Activated T-cell treated with anti-CD3 and anti-CD28 coated beads, Interleukin-2, amount 50 U/mL, for 24 hours (primary cell): Measurements from ENCODE around the gene SLC1A5.
"Not testable (repeated sequence)": the region's sequence is repeated elsewhere in the genome, so short reads cannot be mapped to it uniquely, and the experiment has no call there.

ENCODE experiments used
- DNase-seq: peaks from one replicate; pipeline ENCODE4 v3.0.0-alpha.2; 2020
- H3K27ac Mint-ChIP-seq: 2 replicates; pipeline ENCODE4 v1.8.0; 2020; ENCODE audit warnings: mild to moderate bottlenecking, mixed read lengths
- H3K27me3 Mint-ChIP-seq: 2 replicates; pipeline ENCODE4 v1.8.0; 2020; ENCODE audit warnings: mixed read lengths
- H3K36me3 Mint-ChIP-seq: 2 replicates; pipeline ENCODE4 v1.8.0; 2020; ENCODE audit warnings: low read depth, mixed read lengths
- H3K4me1 Mint-ChIP-seq: 2 replicates; pipeline ENCODE4 v1.8.0; 2020; ENCODE audit warnings: low read depth, mixed read lengths
- H3K4me3 Mint-ChIP-seq: 2 replicates; pipeline ENCODE4 v1.8.0; 2020; ENCODE audit warnings: mild to moderate bottlenecking, moderate library complexity, mixed read lengths
- H3K9me3 Mint-ChIP-seq: 2 replicates; pipeline ENCODE4 v1.8.0; 2020; ENCODE audit warnings: mixed read lengths

Gene SLC1A5

DNA sequence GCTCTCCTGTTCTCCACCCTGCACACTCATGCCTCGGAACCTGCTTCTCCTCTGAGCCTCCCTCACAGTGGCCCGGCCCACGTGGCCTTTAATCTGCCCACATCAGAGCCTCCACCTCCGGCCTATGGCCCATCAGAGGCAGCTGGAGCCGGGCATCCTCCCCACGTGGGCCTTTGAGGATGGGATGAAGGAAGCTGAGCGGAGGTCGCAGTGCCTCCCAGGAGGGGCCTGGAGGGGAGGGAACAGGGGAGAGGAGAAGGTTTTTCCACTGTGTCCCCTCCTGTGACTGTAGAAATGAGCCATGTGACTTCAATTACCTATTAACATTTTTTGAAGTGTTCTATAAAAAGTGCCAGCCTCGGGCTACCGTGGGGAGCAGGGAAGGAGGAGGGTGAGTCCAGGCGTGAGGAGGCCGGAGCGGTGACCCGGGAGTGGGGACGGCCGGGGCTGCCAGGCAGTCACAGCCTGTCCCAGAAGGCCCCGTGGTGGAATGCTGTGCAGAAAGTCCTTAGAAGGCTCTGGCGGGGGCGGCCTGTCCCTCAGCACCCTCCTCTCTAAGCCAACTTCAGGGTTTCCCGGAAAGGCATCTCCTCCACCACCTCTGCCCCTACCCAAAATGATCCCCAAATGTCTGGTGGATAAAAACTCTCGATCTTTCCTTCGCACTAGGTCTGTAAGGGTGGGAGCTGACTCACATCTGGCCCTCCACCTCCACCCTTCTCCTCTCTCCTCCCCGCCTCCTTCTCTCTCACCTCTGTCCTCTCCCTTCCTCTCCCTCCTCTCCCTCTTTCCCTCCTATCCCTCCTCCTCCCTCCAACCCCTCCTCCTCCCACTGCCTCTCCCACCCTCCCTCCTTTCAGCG lies 24.8 kb upstream of the SLC1A5 start:
- no peak overlapping the region for H3K4me3 Mint-ChIP-seq
- H3K27ac Mint-ChIP-seq: no peak overlapping the region
- H3K4me1 Mint-ChIP-seq: no peaks in the 10 kb centered on the region
- no peaks in the 10 kb centered on the region for H3K27me3 Mint-ChIP-seq
- H3K9me3 Mint-ChIP-seq: no peaks in the 10 kb centered on the region
- no peaks in the 10 kb centered on the region for H3K36me3 Mint-ChIP-seq
- no peak for DNase-seq

DNA sequence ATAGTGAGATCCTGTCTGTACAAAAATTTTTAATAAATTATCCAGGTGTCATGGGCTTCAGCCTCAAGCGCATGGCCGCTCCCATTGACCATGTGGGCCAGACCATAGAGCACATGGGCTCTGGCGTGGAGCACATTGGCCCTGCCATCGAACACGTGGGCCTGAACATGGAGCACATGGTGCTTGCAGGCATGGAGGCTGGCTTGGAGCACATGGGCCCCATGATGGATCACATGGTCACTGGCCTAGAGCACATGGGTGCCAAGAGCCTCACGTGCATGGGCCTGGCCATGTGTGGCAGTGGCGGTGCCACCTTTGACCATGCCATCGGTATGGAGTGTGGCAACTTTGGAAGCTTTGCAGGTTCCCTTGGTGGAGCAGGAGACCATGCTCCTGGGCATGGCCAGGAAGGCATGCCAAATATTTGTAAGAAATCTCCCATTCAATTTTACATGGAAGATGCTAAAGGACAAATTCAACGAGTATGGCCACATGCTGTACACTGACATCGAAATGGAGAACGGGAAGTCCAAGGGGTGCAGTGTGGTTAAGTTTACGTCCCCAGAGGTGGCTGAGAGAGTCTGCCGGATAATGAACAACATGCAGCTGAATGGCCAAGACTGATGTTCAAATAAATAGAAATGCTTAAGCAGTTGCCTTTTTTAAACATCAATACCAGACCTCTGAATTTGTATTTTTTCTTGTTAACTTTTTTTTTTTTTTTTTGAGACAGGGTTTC lies 21.3 kb upstream of the SLC1A5 start:
- Mint-ChIP-seq H3K36me3 (no peaks in the 10 kb centered on the region), H3K4me3 (no peak overlapping the region), H3K9me3 (no peaks in the 10 kb centered on the region), H3K4me1 (no peaks in the 10 kb centered on the region), H3K27ac (no peak overlapping the region), H3K27me3 (no peaks in the 10 kb centered on the region)
- DNase-seq: no peak

DNA sequence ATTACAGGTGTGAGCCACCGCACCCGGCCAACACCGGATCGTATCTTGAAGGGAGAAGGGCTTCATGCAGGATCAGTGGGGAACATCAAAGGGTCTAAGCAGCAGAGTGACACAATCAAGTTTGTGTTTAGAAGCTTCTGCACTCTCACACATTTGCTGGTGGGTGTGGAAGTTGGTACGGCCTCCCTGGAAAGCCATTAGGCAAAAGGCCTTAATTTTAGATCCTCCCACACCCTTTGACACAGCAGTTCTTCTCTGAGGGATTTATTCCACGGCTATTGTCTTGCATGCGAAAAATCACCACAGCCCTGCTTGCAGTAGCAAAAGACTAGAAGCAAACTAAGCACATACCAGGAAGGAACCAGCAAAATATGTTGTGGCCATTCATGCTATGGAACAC lies 18.3 kb upstream of the SLC1A5 start:
- no peaks in the 10 kb centered on the region for H3K27me3 Mint-ChIP-seq
- H3K4me3 Mint-ChIP-seq: no peak overlapping the region
- DNase-seq: no peak
- H3K27ac Mint-ChIP-seq: no peak overlapping the region
- no peaks in the 10 kb centered on the region for H3K4me1 Mint-ChIP-seq
- no peaks in the 10 kb centered on the region for H3K9me3 Mint-ChIP-seq
- no peaks in the 10 kb centered on the region for H3K36me3 Mint-ChIP-seq

DNA sequence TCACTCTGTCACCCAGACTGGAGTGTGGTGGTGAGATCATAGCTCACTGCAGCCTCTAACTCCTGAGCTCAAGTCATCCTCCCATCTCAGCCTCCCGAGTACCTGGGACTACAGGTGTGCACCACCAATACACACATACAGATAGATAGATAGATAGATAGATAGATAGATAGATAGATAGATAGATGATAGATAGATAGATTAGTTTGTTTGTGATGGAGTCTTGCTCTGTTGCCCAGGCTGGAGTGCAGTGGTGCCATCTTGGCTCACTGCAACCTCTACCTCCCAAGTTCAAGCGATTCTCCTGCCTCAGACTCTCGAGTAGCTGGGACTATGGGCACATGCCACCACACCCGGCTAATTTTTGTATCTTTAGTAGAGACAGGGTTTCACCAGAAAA lies 16.0 kb upstream of the SLC1A5 start:
- not testable (repeated sequence) for H3K9me3 Mint-ChIP-seq, H3K27ac Mint-ChIP-seq, H3K4me1 Mint-ChIP-seq, H3K36me3 Mint-ChIP-seq, H3K27me3 Mint-ChIP-seq, DNase-seq, H3K4me3 Mint-ChIP-seq

DNA sequence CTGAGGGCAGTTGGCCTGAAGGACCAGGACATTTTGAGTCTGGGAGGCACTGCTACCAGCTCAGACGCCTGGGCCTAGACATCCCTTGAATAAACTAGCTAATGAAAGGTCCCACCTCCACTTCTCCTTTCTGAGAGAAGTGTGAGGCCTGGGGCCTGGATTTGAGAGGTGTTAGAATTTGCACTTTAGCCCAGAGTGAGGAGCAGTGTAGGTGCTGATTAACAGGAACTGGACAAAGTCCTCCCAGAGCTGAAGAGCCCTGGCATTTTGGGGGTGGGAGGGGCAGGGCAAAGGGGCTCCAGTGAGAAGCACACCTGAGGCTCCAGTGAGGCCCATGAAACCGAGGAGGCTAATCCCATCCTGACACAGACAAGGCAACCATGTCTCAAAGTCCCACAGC lies 15.2 kb upstream of the SLC1A5 start:
- Mint-ChIP-seq H3K9me3 (no peaks in the 10 kb centered on the region), H3K4me1 (no peaks in the 10 kb centered on the region), H3K4me3 (no peak overlapping the region), H3K27ac (no peak overlapping the region), H3K27me3 (no peaks in the 10 kb centered on the region), H3K36me3 (no peaks in the 10 kb centered on the region)
- no peak for DNase-seq

DNA sequence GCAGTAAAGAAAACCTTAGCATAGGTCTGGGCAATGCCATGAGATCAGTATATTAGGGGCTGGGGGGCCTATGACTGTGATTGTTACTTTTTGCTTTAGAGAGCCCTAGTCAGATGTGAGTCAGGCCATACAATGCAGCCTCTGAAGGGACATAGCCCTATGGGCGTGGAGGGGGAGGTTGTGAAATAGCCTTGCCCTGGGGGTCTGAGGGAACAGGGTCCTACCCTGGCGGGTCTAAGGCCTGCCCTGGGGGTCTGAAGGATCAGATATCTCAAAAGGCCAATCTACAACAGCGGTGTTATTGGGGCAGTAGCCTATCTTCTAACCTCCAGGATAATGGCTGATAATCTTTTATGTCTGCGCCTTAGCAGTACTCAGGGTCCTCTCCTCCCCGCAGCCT lies 13.8 kb upstream of the SLC1A5 start:
- DNase-seq: no peak
- Mint-ChIP-seq H3K9me3 (no peaks in the 10 kb centered on the region), H3K27ac (no peak overlapping the region), H3K4me1 (no peaks in the 10 kb centered on the region), H3K4me3 (no peak overlapping the region), H3K36me3 (no peaks in the 10 kb centered on the region), H3K27me3 (no peaks in the 10 kb centered on the region)

DNA sequence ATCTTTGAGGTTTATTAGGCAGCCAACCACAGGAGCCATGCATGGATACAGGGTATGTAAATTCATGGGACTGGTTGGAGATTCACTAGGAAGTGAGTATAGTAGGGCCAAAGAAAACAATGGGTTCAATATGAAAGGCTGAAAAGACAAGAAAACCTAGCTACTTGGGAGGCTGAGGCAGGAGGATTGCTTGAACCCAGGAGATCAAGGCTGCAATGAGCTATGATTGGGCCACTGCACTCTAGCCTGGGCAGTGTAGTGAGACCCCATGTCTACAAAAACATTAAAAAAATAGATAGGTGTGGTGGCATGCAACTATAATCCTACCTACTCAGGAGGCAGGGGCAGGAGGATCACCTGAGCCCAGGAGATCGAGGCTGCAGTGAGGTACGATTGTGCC lies 10.3 kb upstream of the SLC1A5 start:
- no peak for DNase-seq
- Mint-ChIP-seq H3K4me3 (no peak overlapping the region), H3K27ac (no peak overlapping the region), H3K36me3 (no peaks in the 10 kb centered on the region), H3K27me3 (no peaks in the 10 kb centered on the region), H3K4me1 (no peaks in the 10 kb centered on the region), H3K9me3 (no peaks in the 10 kb centered on the region)

DNA sequence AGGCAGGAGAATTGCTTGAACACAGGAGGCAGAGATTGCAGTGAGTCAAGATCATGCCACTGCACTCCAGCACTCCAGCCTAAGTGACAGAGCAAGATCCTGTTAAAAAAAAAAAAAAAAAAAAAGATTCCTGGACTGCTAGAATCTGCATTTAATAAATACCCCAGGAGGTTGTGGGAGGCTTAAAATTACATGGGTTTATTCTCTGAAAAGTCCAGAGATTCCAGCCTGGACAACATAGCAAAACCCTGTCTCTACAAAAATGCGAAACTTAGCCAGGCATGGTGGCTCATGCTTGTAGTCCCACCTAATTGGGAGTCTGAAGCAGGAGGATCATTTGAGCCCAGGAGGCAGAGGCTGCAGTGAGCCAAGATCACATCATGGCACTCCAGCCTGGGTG lies 9.5 kb upstream of the SLC1A5 start:
- Mint-ChIP-seq H3K27ac (no peak overlapping the region), H3K36me3 (no peaks in the 10 kb centered on the region), H3K4me3 (no peak overlapping the region), H3K4me1 (no peaks in the 10 kb centered on the region), H3K9me3 (no peaks in the 10 kb centered on the region), H3K27me3 (no peaks in the 10 kb centered on the region)
- DNase-seq: no peak

DNA sequence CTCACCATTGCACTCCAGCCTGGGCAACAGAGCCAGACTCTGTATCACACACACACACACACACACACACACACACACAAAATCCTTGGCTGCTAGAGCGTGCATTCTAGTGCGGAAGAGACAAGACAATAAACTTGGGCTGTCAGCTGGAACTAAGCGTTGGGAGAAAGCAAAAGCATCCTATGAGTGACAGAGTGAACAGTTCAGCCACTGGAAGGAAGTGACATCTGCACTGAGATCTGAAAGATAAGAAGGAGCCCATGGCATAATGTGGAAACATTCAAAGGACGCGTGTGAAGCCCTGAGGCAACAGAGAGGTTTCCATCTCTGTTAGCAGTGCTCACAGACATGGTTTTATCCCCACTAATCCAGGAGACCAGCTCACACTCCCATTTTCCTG lies 3.5 kb upstream of the SLC1A5 start:
- Mint-ChIP-seq H3K4me3 (no peak overlapping the region), H3K27ac (peak overlapping the region; percentile 66), H3K36me3 (peaks cover 13% of the 10 kb centered on the region), H3K9me3 (no peaks in the 10 kb centered on the region), H3K4me1 (peaks cover 22% of the 10 kb centered on the region), H3K27me3 (no peaks in the 10 kb centered on the region)
- no peak for DNase-seq

DNA sequence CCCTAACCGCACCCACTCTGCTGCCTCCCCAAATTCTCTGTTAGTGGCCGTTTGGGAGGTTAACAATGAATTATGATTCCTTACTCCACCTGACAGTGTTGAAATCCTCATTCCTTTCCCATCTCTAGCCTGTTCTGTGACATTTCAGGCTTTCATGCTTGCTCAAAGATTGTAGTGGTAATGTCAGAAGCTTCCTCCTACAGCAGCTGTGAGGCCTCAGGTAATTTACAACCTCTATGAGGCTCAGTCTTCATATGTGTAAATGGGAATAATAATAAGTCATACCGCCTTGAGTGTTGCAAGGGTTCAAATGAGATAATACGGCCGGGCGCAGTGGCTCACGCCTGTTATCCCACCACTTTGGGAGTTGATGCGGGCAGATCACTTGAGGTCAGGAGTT lies 977 bp upstream of the SLC1A5 start:
- no peak overlapping the region for H3K4me3 Mint-ChIP-seq
- no peak for DNase-seq
- peaks cover 34% of the 10 kb centered on the region for H3K4me1 Mint-ChIP-seq
- H3K36me3 Mint-ChIP-seq: peaks cover 39% of the 10 kb centered on the region
- H3K9me3 Mint-ChIP-seq: no peaks in the 10 kb centered on the region
- H3K27me3 Mint-ChIP-seq: no peaks in the 10 kb centered on the region
- H3K27ac Mint-ChIP-seq: no peak overlapping the region

DNA sequence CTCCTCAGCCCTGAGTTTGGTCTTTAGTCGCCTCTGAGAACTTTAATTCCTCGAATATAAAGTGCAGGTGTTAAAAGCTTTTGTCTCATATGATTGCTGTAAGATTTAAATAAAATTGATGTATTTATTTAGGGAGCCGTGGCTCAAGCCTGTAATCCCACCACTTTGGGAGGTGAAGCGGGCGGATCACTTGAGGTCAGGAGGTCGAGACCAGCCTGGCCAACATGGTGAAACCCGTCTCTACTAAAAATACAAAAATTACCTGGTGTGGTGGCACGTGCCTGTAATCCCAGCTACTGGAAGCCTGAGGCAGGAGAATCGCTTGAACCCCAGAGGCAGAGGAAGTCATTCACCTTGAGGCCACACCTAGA lies 559 bp upstream of the SLC1A5 start:
- Mint-ChIP-seq H3K4me3 (peak overlapping the region; percentile 98), H3K36me3 (peaks cover 43% of the 10 kb centered on the region), H3K9me3 (no peaks in the 10 kb centered on the region), H3K27me3 (no peaks in the 10 kb centered on the region), H3K4me1 (peaks cover 39% of the 10 kb centered on the region), H3K27ac (peak overlapping the region; percentile 99)
- no peak for DNase-seq

DNA sequence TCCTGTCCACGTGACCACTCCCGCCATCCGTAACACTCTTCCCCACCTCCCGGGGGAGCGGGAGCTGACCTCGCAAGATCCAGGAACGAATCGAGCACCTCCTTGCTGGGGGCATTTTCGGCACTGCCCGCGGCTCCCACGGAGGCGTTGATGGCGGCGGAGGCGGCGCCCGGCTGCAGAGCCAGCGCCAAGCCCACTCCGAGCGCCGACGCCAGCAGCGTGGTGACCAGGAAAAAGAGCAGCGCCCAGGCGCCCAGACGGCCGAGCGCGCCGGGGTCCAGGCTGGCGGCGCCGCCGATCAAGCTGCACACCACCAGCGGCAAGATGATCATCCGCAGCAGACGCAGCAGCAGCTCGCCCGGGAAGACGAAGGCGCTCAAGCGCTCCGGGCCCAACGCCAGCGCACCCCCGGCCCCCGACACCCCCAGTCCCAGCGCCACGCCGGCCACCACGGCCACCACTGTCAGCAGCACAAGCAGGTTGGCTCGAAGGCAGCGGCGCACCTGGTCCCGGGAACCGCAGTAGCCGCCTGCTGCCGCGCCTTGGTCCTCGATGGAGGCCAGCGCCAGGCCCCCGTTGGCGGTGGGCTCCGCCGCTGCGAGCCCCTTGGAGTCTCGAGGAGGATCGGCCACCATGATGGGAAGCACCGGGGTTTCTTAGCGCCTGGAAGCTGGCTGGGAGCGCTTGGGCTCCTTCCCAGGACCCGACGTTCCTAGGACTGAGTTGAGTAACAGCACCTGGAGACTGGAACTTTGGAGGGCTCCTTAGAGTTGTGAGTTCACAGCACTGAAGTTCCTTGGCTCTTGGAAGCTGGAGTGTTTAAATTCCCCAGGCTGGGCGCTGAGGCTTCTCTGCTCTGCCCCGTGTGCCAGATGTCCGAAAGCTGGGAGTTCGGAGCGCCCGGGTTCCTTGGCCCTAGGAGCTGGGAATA lies 798 bp downstream of the SLC1A5 start:
- H3K27ac Mint-ChIP-seq: peak overlapping the region; percentile 99
- H3K36me3 Mint-ChIP-seq: peaks cover 57% of the 10 kb centered on the region
- H3K9me3 Mint-ChIP-seq: no peaks in the 10 kb centered on the region
- H3K27me3 Mint-ChIP-seq: no peaks in the 10 kb centered on the region
- peak overlapping the region; percentile 98 for H3K4me3 Mint-ChIP-seq
- peak; percentile 72 for DNase-seq
- H3K4me1 Mint-ChIP-seq: peaks cover 49% of the 10 kb centered on the region

DNA sequence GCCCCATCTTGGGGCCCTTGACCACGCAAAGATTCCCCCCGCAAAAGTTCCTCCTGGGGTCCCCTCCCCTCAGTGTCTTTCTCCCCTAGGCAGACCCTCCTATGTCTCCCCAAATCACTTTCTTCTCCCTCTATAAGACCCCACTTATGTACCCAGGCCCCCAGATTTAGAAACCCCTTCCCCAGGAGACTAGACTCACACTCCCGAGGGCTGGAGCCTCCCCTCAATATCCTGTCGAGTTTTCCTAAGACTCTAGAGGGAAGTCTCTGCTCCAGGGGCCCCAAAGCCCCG lies 1.4 kb downstream of the SLC1A5 start:
- Mint-ChIP-seq H3K36me3 (peaks cover 63% of the 10 kb centered on the region), H3K27ac (peak overlapping the region; percentile 99), H3K27me3 (no peaks in the 10 kb centered on the region), H3K4me1 (peaks cover 49% of the 10 kb centered on the region), H3K9me3 (no peaks in the 10 kb centered on the region), H3K4me3 (peak overlapping the region; percentile 98)
- DNase-seq: no peak

DNA sequence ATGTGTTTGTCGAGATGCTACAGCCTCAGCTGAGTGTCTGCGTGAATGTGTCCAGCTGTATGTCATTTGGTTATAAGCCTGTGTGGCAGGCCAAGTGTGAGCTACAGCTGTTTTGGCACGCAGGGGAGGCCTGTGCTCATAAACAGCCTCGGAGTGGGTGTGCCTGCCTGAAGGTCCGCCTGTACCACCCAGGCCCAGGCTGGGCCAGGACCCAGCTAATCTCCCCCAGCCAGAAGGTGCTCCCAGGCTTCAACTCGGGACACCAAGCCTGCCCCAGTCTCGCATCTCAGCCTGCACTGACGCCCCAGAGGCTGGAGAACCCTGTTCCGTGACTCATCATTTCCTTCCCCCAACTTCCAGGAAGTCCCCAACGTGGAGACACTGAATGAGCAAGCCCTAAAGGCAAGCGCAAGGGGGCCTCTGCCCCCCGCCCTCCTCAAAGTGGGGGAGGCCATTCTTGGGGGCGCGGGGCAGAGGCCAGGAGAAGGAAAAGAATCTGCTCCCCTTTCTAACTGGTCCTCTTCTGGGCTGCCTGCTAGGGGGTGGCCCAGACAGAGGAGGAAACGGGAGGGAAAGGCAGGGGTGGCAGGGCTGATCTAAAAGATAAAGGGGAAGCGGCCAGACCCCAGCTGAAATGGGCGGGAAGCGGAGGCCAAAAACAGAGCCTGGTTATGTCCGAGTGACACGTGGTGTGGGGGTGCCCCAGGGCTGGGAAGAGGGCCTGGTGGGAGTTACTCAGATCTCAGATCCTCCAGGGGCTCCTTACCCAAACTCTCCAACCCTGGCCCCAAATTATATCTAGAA lies 2.0 kb downstream of the SLC1A5 start:
- Mint-ChIP-seq H3K9me3 (no peaks in the 10 kb centered on the region), H3K27me3 (no peaks in the 10 kb centered on the region), H3K4me1 (peaks cover 49% of the 10 kb centered on the region), H3K4me3 (peak overlapping the region; percentile 98), H3K36me3 (peaks cover 68% of the 10 kb centered on the region), H3K27ac (peak overlapping the region; percentile 99)
- peak; percentile 86 for DNase-seq
